Measurements from ENCODE around the gene DLG1. TPM values are rescaled to one million over a fixed set of nuclear protein-coding genes. Genes with fewer than 3 reads are reported as not detected.

DLG1 gene
- total RNA-seq, 4 donors from 2014 or later, result 49.6 to 78.9 (median 76.2) TPM

DNA sequence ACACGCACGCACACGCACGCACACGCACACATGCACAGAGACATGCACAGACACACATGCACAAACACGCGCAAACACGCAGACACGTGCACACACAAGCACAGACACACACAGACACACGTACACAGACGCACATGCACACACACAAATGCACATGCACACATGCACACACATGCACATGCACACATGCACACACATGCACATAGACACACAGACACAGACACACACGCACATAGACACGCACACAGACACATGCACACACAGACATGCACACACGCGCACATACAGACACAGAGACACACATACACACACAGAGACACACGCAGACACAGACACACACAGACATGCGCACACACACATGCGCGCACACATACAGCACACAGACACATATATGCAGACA lies 303.4 kb downstream of the DLG1 start:
- no peak for TF ChIP-seq CTCF (IDR thresholded peaks at IDR 0.05; ENCODE audit: low read depth)

DNA sequence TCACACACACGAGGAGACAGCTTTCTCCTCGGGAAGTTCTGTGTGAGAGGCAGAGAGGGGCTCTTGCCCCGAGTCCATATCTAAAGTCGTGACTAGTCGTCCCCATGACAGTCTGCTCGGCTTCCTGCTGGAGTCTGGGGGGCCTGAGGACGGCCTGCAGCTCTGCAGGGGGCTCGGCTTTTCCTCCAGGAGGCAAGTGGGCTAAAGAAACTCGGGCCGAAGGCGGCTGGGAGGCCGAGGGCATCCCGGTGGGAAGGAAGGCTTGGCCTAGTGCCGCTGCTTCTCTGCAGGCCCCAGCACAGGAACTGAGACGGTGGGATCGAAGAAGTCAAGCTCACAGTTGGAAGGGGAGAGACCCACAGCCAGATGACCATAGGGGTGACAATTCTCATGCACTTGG lies 304.4 kb downstream of the DLG1 start:
- TF ChIP-seq CTCF (IDR thresholded peaks at IDR 0.05; ENCODE audit: low read depth), result no peak

Small RNAs within 50 kb of the gene (small RNA-seq; reads per million reads assigned to genes)
- not detected for gene MIR4797

Data from subcutaneous adipose tissue (tissue), 4 donors.